Ovary (tissue), 9 donors: Measurements from ENCODE around the gene PRSS21. TPM values are rescaled to one million over a fixed set of nuclear protein-coding genes. Genes with fewer than 3 reads are reported as not detected.

Source experiments
- DNase-seq, 5 donors: peaks; one replicate each; pipeline ENCODE4 v3.0.0-alpha.2; 2019 to 2020
- H3K27ac ChIP-seq, 2 donors: fragments of 200-600 bp; one replicate each; pipeline versions ENCODE4 v1.5.1 to v1.8.0; 2019 to 2022
- H3K27me3 ChIP-seq: fragments of 200-600 bp; one replicate; pipeline ENCODE4 v1.8.0; 2022
- H3K36me3 ChIP-seq: fragments of 200-600 bp; sonication (generic); one replicate; pipeline ENCODE4 v1.5.1; 2019
- H3K4me1 ChIP-seq: one replicate; pipeline ENCODE4 v1.8.1; 2013; ENCODE audit warnings: mild to moderate bottlenecking, moderate library complexity; ENCODE audit not compliant: insufficient read depth
- H3K4me3 ChIP-seq: fragments of 200-600 bp; sonication (generic); one replicate; pipeline ENCODE4 v1.5.1; 2017
- H3K9me3 ChIP-seq, 2 donors: fragments of 200-600 bp in 1 of 2; sonication (generic) in 1 of 2; one replicate each; pipeline versions ENCODE4 v1.5.1 to v1.8.1; 2013 to 2019; ENCODE audit warnings: mild to moderate bottlenecking in 1 of 2, moderate library complexity in 1 of 2
- CTCF ChIP-seq, 3 donors: fragments of 450-650 bp in 2 of 3; fragments of 200-600 bp in 1 of 3; IDR thresholded peaks; one replicate each; pipeline versions ENCODE4 v1.5.1 to v1.8.0; 2016 to 2022; ENCODE audit warnings: antibody characterized with exemption in 3 of 3, mild to moderate bottlenecking in 1 of 3
- EP300 ChIP-seq: sonication (generic); formaldehyde crosslinking; IDR thresholded peaks from one replicate; pipeline ENCODE4 v1.6.1; 2017; ENCODE audit warnings: antibody characterized with exemption
- POLR2A ChIP-seq: fragments of 450-650 bp; IDR thresholded peaks from one replicate; pipeline ENCODE4 v1.6.1; 2017; ENCODE audit warnings: antibody characterized with exemption, mild to moderate bottlenecking, moderate library complexity
- WGBS, 3 donors: extraction: QIAGEN DNeasy Blood & Tissue Kit in 1 of 3; methylation state at CpG; one replicate each; pipeline versions ENCODE4 v1.1.5 to v1.1.7; 2013 to 2017; 5-methylcytosine and 5-hydroxymethylcytosine counted together
- intact Hi-C, 4 donors: fragments of 100-400 bp; cut with DNase I; formaldehyde crosslinking; loops; one replicate each; pipeline versions ENCODE4 v1.11.0 to v1.15.1; 2022 to 2023
- polyA plus RNA-seq, 2 donors: library from polyadenylated mRNA; stranded (reverse); fragments of 200-250 nt in 1 of 2; fragments of 350-450 nt in 1 of 2; fragmentation: Illumina TruSeq in 1 of 2; extraction: RNeasy Lipid Tissue Mini Kit (QIAGEN cat#74804) in 1 of 2; gene quantifications; one replicate each; pipeline ENCODE4 v1.2.3, GENCODE V29; 2013 to 2014
- total RNA-seq, 7 donors: library from RNA; depleted of rRNA in 2 of 7; stranded (reverse); fragments of >200 nt in 2 of 7; fragmentation: NEBNext Ultra II Directional in 3 of 7; extraction: Animal tissue kit (Norgen Biotek cat#: 25700) in 3 of 7; gene quantifications; one replicate each; pipeline versions ENCODE4 v1.1.0 to v1.2.4, GENCODE V29; 2016 to 2023
- donor health status: DM: no; HTN: no; CAD: no; lungs with moderate emphysema.
- donor health status: DM: no; HTN: no; CAD: no.
- donor health status: Bipolar disorder and iron deficiency.
- donor health status: DM: yes; HTN: yes; CAD: no.
- donor health status: DM: no; HTN: no; CAD: no.
- donor health status: DM: yes; HTN: yes; CAD: no.

Gene PRSS21
- total and polyA plus RNA-seq, 9 donors: 0.53 to 9.3 (median 1.0) TPM; not detected in 4

GRCh38 chr16:2830355-2830695 lies 13.3 kb downstream of the PRSS21 start:
- intact Hi-C loops: no loop called here
- no peak for DNase-seq
- H3K4me3 ChIP-seq: no peak overlapping the region
- H3K4me1 ChIP-seq: no peaks in the 10 kb centered on the region
- no peaks in the 10 kb centered on the region for H3K27me3 ChIP-seq
- no peaks in the 10 kb centered on the region for H3K9me3 ChIP-seq
- WGBS, 3 donors: 58 to 74% (median 72%) methylated on average over 5 of the region's 5 CpGs
- no peaks in the 10 kb centered on the region for H3K36me3 ChIP-seq
- H3K27ac ChIP-seq: no peak overlapping the region
- TF ChIP-seq POLR2A (no peak), EP300 (no peak), CTCF (IDR thresholded peaks at IDR 0.05) (no peak)

- Histone ChIP-seq H3K36me3 (no peaks in the 10 kb centered on the region), H3K4me3 (no peak overlapping the region), H3K4me1 (no peaks in the 10 kb centered on the region), H3K9me3 (no peaks in the 10 kb centered on the region), H3K27me3 (no peaks in the 10 kb centered on the region), H3K27ac (no peak overlapping the region)
- 54 to 62% (median 60%) methylated on average over 15 of the region's 15 CpGs for WGBS, 3 donors
- intact Hi-C loops: no loop called here
- DNase-seq: no peak
- TF ChIP-seq CTCF (IDR thresholded peaks at IDR 0.05) (no peak), EP300 (no peak), POLR2A (no peak)
These were observed 14.2 kb downstream of the PRSS21 start for GRCh38 chr16:2831203-2831602.

GRCh38 chr16:2833776-2834175 lies 16.7 kb downstream of the PRSS21 start:
- DNase-seq: no peak
- no peaks in the 10 kb centered on the region for H3K4me1 ChIP-seq
- H3K9me3 ChIP-seq: no peaks in the 10 kb centered on the region
- H3K36me3 ChIP-seq: no peaks in the 10 kb centered on the region
- WGBS, 3 donors: 57 to 72% (median 68%) methylated on average over 7 of the region's 7 CpGs
- H3K27me3 ChIP-seq: no peaks in the 10 kb centered on the region
- no peak overlapping the region for H3K4me3 ChIP-seq
- TF ChIP-seq EP300 (no peak), CTCF (IDR thresholded peaks at IDR 0.05) (no peak), POLR2A (no peak)
- no peak overlapping the region for H3K27ac ChIP-seq
- intact Hi-C loops: no loop called here

- H3K27me3 ChIP-seq: no peaks in the 10 kb centered on the region
- no peak overlapping the region for H3K27ac ChIP-seq
- TF ChIP-seq EP300 (no peak), CTCF (IDR thresholded peaks at IDR 0.05) (no peak), POLR2A (no peak)
- no peaks in the 10 kb centered on the region for H3K4me1 ChIP-seq
- no peaks in the 10 kb centered on the region for H3K36me3 ChIP-seq
- no peak overlapping the region for H3K4me3 ChIP-seq
- intact Hi-C loops: no loop called here
- H3K9me3 ChIP-seq: no peaks in the 10 kb centered on the region
- 70 to 81% (median 80%) methylated on average over 3 of the region's 3 CpGs for WGBS, 3 donors
- DNase-seq: no peak
These were observed 17.9 kb downstream of the PRSS21 start for GRCh38 chr16:2834968-2835367.
